Stimulated activated CD4-positive, alpha-beta T cell treated with anti-CD3 and anti-CD28 coated beads, Interleukin-2, amount 100 ng/mL, for 48 hours (primary cell): ENCODE measurements around the gene PPCS.

Source experiments
- DNase-seq, 2 donors: peaks; one replicate each; pipeline ENCODE4 v3.0.0-alpha.2; 2020

PPCS gene

GRCh38 chr1:42456010-42456753 lies at the start of gene PPCS, which contains the start of gene ZMYND12:
Gene PPCS (plus strand): TSS chr1:42456543. CDS start chr1:42456566, 23 bp downstream.
Gene ZMYND12 (minus strand): TSS chr1:42456022. CDS start chr1:42455997, 25 bp downstream.
- peak; percentile 90 to 91 for DNase-seq

GRCh38 chr1:42414551-42415496 lies 41.5 kb upstream of the PPCS start:
- no peak for DNase-seq

GRCh38 chr1:42417166-42417565 lies 39.2 kb upstream of the PPCS start:
- DNase-seq: no peak

- no peak for DNase-seq
These were observed 37.8 kb upstream of the PPCS start for GRCh38 chr1:42418516-42418915.

GRCh38 chr1:42419126-42419821 lies 37.1 kb upstream of the PPCS start:
- DNase-seq: no peak

GRCh38 chr1:42420121-42420520 lies 36.2 kb upstream of the PPCS start:
- no peak for DNase-seq

- no peak for DNase-seq
These were observed 35.3 kb upstream of the PPCS start for GRCh38 chr1:42420911-42421585.

- no peak for DNase-seq
These were observed 33.6 kb upstream of the PPCS start for GRCh38 chr1:42422737-42423136.

GRCh38 chr1:42423681-42424080 lies 32.7 kb upstream of the PPCS start:
- DNase-seq: no peak

- no peak for DNase-seq
These were observed 32.1 kb upstream of the PPCS start for GRCh38 chr1:42424201-42424600.

- no peak for DNase-seq
These were observed 29.1 kb upstream of the PPCS start for GRCh38 chr1:42427240-42427639.

GRCh38 chr1:42429603-42430002 lies 26.7 kb upstream of the PPCS start:
- no peak for DNase-seq

- no peak for DNase-seq
These were observed 25.8 kb upstream of the PPCS start for GRCh38 chr1:42430286-42431135.

GRCh38 chr1:42431514-42431913 lies 24.8 kb upstream of the PPCS start:
- DNase-seq: no peak

- DNase-seq: no peak
These were observed 23.6 kb upstream of the PPCS start for GRCh38 chr1:42432714-42433113.

GRCh38 chr1:42433369-42433768 lies 23.0 kb upstream of the PPCS start:
- no peak for DNase-seq

GRCh38 chr1:42434340-42434739 lies 22.0 kb upstream of the PPCS start:
- DNase-seq: no peak

- no peak for DNase-seq
These were observed 16.4 kb upstream of the PPCS start for GRCh38 chr1:42439940-42440339.

GRCh38 chr1:42442662-42443061 lies 13.7 kb upstream of the PPCS start:
- no peak for DNase-seq

GRCh38 chr1:42449256-42449655 lies 7.1 kb upstream of the PPCS start:
- no peak for DNase-seq

- DNase-seq: no peak
These were observed 6.3 kb upstream of the PPCS start for GRCh38 chr1:42450061-42450460.

GRCh38 chr1:42453386-42453785 lies 3.0 kb upstream of the PPCS start:
- DNase-seq: no peak
